Activated naive CD4-positive, alpha-beta T cell treated with anti-CD3 and anti-CD28 coated beads, Interleukin-2, amount 10 ng/mL, durations not matched to agents 7 days and 5 days (primary cell): ENCODE results near the gene MGAT3.

ENCODE experiments used
- CTCF ChIA-PET: fragments of 350-600 bp; sonication (Branson Sonifier 250); formaldehyde crosslinking; loops from one replicate; lab custom pipeline; 2021; ENCODE audit warnings: antibody characterized with exemption; lab: Charles Lee
- DNase-seq: peaks from one replicate; pipeline ENCODE4 v3.0.0-alpha.2; 2020
- H3K27ac Mint-ChIP-seq: one replicate; pipeline ENCODE4 v1.8.0; 2021; ENCODE audit warnings: mild to moderate bottlenecking, moderate library complexity, mixed read lengths
- H3K27me3 Mint-ChIP-seq: one replicate; pipeline ENCODE4 v1.8.0; 2021; ENCODE audit warnings: mild to moderate bottlenecking, mixed read lengths
- H3K36me3 Mint-ChIP-seq: one replicate; pipeline ENCODE4 v1.8.0; 2021; ENCODE audit warnings: mixed read lengths
- H3K4me1 Mint-ChIP-seq: one replicate; pipeline ENCODE4 v1.8.0; 2021; ENCODE audit warnings: mixed read lengths
- H3K4me3 Mint-ChIP-seq: one replicate; pipeline ENCODE4 v1.8.0; 2021; ENCODE audit warnings: mild to moderate bottlenecking, moderate library complexity, mixed read lengths
- H3K9me3 Mint-ChIP-seq: one replicate; pipeline ENCODE4 v1.8.0; 2021; ENCODE audit warnings: mixed read lengths

MGAT3 gene

GRCh38 chr22:39419911-39420310, 36.9 kb upstream of the MGAT3 start:
- H3K4me3 Mint-ChIP-seq: no peak overlapping the region
- no peaks in the 10 kb centered on the region for H3K27me3 Mint-ChIP-seq
- H3K4me1 Mint-ChIP-seq: peaks cover 30% of the 10 kb centered on the region
- no peak for DNase-seq
- H3K36me3 Mint-ChIP-seq: peaks cover 72% of the 10 kb centered on the region
- no peak overlapping the region for H3K27ac Mint-ChIP-seq
- no peaks in the 10 kb centered on the region for H3K9me3 Mint-ChIP-seq
- CTCF ChIA-PET: no interaction called here

- CTCF ChIA-PET: no interaction called here
- Mint-ChIP-seq H3K9me3 (no peaks in the 10 kb centered on the region), H3K27ac (peak overlapping the region; percentile 7), H3K36me3 (peaks cover 64% of the 10 kb centered on the region), H3K4me1 (peaks cover 12% of the 10 kb centered on the region), H3K4me3 (no peak overlapping the region), H3K27me3 (no peaks in the 10 kb centered on the region)
- DNase-seq: no peak
Measured at GRCh38 chr22:39421691-39422090, 35.1 kb upstream of the MGAT3 start.

- peaks cover 10% of the 10 kb centered on the region for H3K4me1 Mint-ChIP-seq
- H3K36me3 Mint-ChIP-seq: peaks cover 62% of the 10 kb centered on the region
- DNase-seq: no peak
- no peak overlapping the region for H3K4me3 Mint-ChIP-seq
- CTCF ChIA-PET: no interaction called here
- no peaks in the 10 kb centered on the region for H3K27me3 Mint-ChIP-seq
- no peaks in the 10 kb centered on the region for H3K9me3 Mint-ChIP-seq
- no peak overlapping the region for H3K27ac Mint-ChIP-seq
Measured at GRCh38 chr22:39422101-39422500, 34.7 kb upstream of the MGAT3 start.

- peaks cover 67% of the 10 kb centered on the region for H3K36me3 Mint-ChIP-seq
- peak overlapping the region; percentile 19 for H3K27ac Mint-ChIP-seq
- no peaks in the 10 kb centered on the region for H3K9me3 Mint-ChIP-seq
- no peak for DNase-seq
- no peak overlapping the region for H3K4me3 Mint-ChIP-seq
- peaks cover 10% of the 10 kb centered on the region for H3K4me1 Mint-ChIP-seq
- CTCF ChIA-PET: no interaction called here
- no peaks in the 10 kb centered on the region for H3K27me3 Mint-ChIP-seq
Measured at GRCh38 chr22:39422721-39423120, 34.1 kb upstream of the MGAT3 start.

GRCh38 chr22:39423976-39424375, 32.8 kb upstream of the MGAT3 start:
- no peaks in the 10 kb centered on the region for H3K9me3 Mint-ChIP-seq
- H3K4me1 Mint-ChIP-seq: peaks cover 6% of the 10 kb centered on the region
- H3K27me3 Mint-ChIP-seq: no peaks in the 10 kb centered on the region
- H3K4me3 Mint-ChIP-seq: no peak overlapping the region
- H3K27ac Mint-ChIP-seq: no peak overlapping the region
- CTCF ChIA-PET: interaction anchor here (1.0 kb wide), 1 partner anchor 38 kb away, joined by 3 read pairs; no protein-coding TSS in a partner anchor
- peaks cover 64% of the 10 kb centered on the region for H3K36me3 Mint-ChIP-seq
- no peak for DNase-seq

GRCh38 chr22:39426380-39427043, 30.3 kb upstream of the MGAT3 start:
- CTCF ChIA-PET: no interaction called here
- Mint-ChIP-seq H3K9me3 (no peaks in the 10 kb centered on the region), H3K36me3 (peaks cover 49% of the 10 kb centered on the region), H3K4me3 (no peak overlapping the region), H3K27me3 (no peaks in the 10 kb centered on the region), H3K4me1 (peaks cover 4% of the 10 kb centered on the region), H3K27ac (no peak overlapping the region)
- no peak for DNase-seq

GRCh38 chr22:39427751-39428596, 28.8 kb upstream of the MGAT3 start:
- CTCF ChIA-PET: no interaction called here

GRCh38 chr22:39428597-39429071, 28.2 kb upstream of the MGAT3 start:
- Mint-ChIP-seq H3K27me3 (no peaks in the 10 kb centered on the region), H3K4me1 (no peaks in the 10 kb centered on the region), H3K4me3 (no peak overlapping the region), H3K36me3 (peaks cover 45% of the 10 kb centered on the region), H3K9me3 (no peaks in the 10 kb centered on the region), H3K27ac (no peak overlapping the region)
- CTCF ChIA-PET: no interaction called here
- DNase-seq: no peak

More at GRCh38 chr22:39427751-39428596, 28.8 kb upstream of the MGAT3 start:
- Mint-ChIP-seq H3K4me3 (no peak overlapping the region), H3K36me3 (peaks cover 46% of the 10 kb centered on the region), H3K4me1 (no peaks in the 10 kb centered on the region), H3K9me3 (no peaks in the 10 kb centered on the region), H3K27ac (no peak overlapping the region), H3K27me3 (no peaks in the 10 kb centered on the region)
- no peak for DNase-seq

GRCh38 chr22:39429186-39429585, 27.6 kb upstream of the MGAT3 start:
- Mint-ChIP-seq H3K36me3 (peaks cover 44% of the 10 kb centered on the region), H3K4me1 (no peaks in the 10 kb centered on the region), H3K27ac (no peak overlapping the region), H3K27me3 (no peaks in the 10 kb centered on the region), H3K9me3 (no peaks in the 10 kb centered on the region), H3K4me3 (no peak overlapping the region)
- CTCF ChIA-PET: no interaction called here
- DNase-seq: no peak

- no peaks in the 10 kb centered on the region for H3K9me3 Mint-ChIP-seq
- peaks cover 42% of the 10 kb centered on the region for H3K36me3 Mint-ChIP-seq
- H3K4me3 Mint-ChIP-seq: no peak overlapping the region
- CTCF ChIA-PET: no interaction called here
- no peaks in the 10 kb centered on the region for H3K4me1 Mint-ChIP-seq
- H3K27ac Mint-ChIP-seq: no peak overlapping the region
- no peak for DNase-seq
- no peaks in the 10 kb centered on the region for H3K27me3 Mint-ChIP-seq
Measured at GRCh38 chr22:39429916-39430575, 26.8 kb upstream of the MGAT3 start.

GRCh38 chr22:39430576-39431150, 26.1 kb upstream of the MGAT3 start:
- H3K27me3 Mint-ChIP-seq: no peaks in the 10 kb centered on the region
- peaks cover 42% of the 10 kb centered on the region for H3K36me3 Mint-ChIP-seq
- no peaks in the 10 kb centered on the region for H3K9me3 Mint-ChIP-seq
- H3K4me1 Mint-ChIP-seq: no peaks in the 10 kb centered on the region
- CTCF ChIA-PET: no interaction called here
- no peak overlapping the region for H3K27ac Mint-ChIP-seq
- H3K4me3 Mint-ChIP-seq: no peak overlapping the region
- DNase-seq: no peak

GRCh38 chr22:39431216-39431801, 25.5 kb upstream of the MGAT3 start:
- H3K36me3 Mint-ChIP-seq: peaks cover 38% of the 10 kb centered on the region
- no peaks in the 10 kb centered on the region for H3K9me3 Mint-ChIP-seq
- H3K4me1 Mint-ChIP-seq: no peaks in the 10 kb centered on the region
- no peak for DNase-seq
- H3K27ac Mint-ChIP-seq: no peak overlapping the region
- no peaks in the 10 kb centered on the region for H3K27me3 Mint-ChIP-seq
- CTCF ChIA-PET: no interaction called here
- no peak overlapping the region for H3K4me3 Mint-ChIP-seq

- H3K9me3 Mint-ChIP-seq: no peaks in the 10 kb centered on the region
- DNase-seq: no peak
- no peak overlapping the region for H3K4me3 Mint-ChIP-seq
- no peaks in the 10 kb centered on the region for H3K27me3 Mint-ChIP-seq
- H3K36me3 Mint-ChIP-seq: peaks cover 34% of the 10 kb centered on the region
- CTCF ChIA-PET: no interaction called here
- no peaks in the 10 kb centered on the region for H3K4me1 Mint-ChIP-seq
- H3K27ac Mint-ChIP-seq: no peak overlapping the region
Measured at GRCh38 chr22:39431821-39432251, 25.0 kb upstream of the MGAT3 start.

GRCh38 chr22:39432361-39432811, 24.4 kb upstream of the MGAT3 start:
- CTCF ChIA-PET: no interaction called here
- Mint-ChIP-seq H3K27ac (no peak overlapping the region), H3K9me3 (no peaks in the 10 kb centered on the region), H3K4me1 (peaks cover 4% of the 10 kb centered on the region), H3K36me3 (peaks cover 29% of the 10 kb centered on the region), H3K27me3 (peaks cover 3% of the 10 kb centered on the region), H3K4me3 (no peak overlapping the region)
- no peak for DNase-seq
